HS-27A (cell line): ENCODE data around the gene KRT37.
"Not testable (repeated sequence)": the region's sequence is repeated elsewhere in the genome, so short reads cannot be mapped to it uniquely, and the experiment has no call there.

Source experiments
- DNase-seq: peaks from one replicate; pipeline ENCODE4 v3.0.0-alpha.2; 2012; ENCODE audit warnings: low read depth, missing footprints

KRT37 gene

GRCh38 chr17:41404024-41404671 is 20.2 kb downstream of the KRT37 start:
- DNase-seq: peak; percentile 68

- DNase-seq: no peak
Measured at GRCh38 chr17:41403404-41404023, 20.9 kb downstream of the KRT37 start.

- no peak for DNase-seq
Measured at GRCh38 chr17:41402161-41402560, 22.2 kb downstream of the KRT37 start.

- no peak for DNase-seq
Measured at GRCh38 chr17:41396996-41397660, 27.3 kb downstream of the KRT37 start, which contains the start of gene KRT31. TSS of gene KRT31 (minus strand) at chr17:41397608. CDS start at chr17:41397539, 69 bp downstream.

- DNase-seq: no peak
Measured at GRCh38 chr17:41396340-41396739, 28.0 kb downstream of the KRT37 start.

GRCh38 chr17:41395611-41396010 is 28.8 kb downstream of the KRT37 start:
- DNase-seq: no peak

- DNase-seq: not testable (repeated sequence)
Measured at GRCh38 chr17:41395044-41395443, 29.3 kb downstream of the KRT37 start.

- DNase-seq: no peak
Measured at GRCh38 chr17:41394254-41394996, 30.0 kb downstream of the KRT37 start.

- no peak for DNase-seq
Measured at GRCh38 chr17:41393826-41394225, 30.6 kb downstream of the KRT37 start.

GRCh38 chr17:41393294-41393693 is 31.1 kb downstream of the KRT37 start:
- DNase-seq: no peak

- no peak for DNase-seq
Measured at GRCh38 chr17:41392278-41392677, 32.1 kb downstream of the KRT37 start.

GRCh38 chr17:41391535-41391934 is 32.9 kb downstream of the KRT37 start:
- DNase-seq: no peak

GRCh38 chr17:41390411-41390938 is 33.9 kb downstream of the KRT37 start:
- no peak for DNase-seq

GRCh38 chr17:41387670-41388069 is 36.7 kb downstream of the KRT37 start:
- DNase-seq: no peak

GRCh38 chr17:41386227-41386626 is 38.2 kb downstream of the KRT37 start:
- no peak for DNase-seq

- DNase-seq: no peak
Measured at GRCh38 chr17:41383690-41384089, 40.7 kb downstream of the KRT37 start.

- no peak for DNase-seq
Measured at GRCh38 chr17:41382394-41382793, 42.0 kb downstream of the KRT37 start.

- DNase-seq: not testable (repeated sequence)
Measured at GRCh38 chr17:41381943-41382342, 42.4 kb downstream of the KRT37 start, which contains the start of gene KRT34. TSS of gene KRT34 (minus strand) at chr17:41382306. CDS start at chr17:41382246, 60 bp downstream.

- peak; percentile 64 for DNase-seq
Measured at GRCh38 chr17:41380091-41380490, 44.3 kb downstream of the KRT37 start.

GRCh38 chr17:41377546-41377945 is 46.8 kb downstream of the KRT37 start:
- no peak for DNase-seq
